HEK293T (cell line): Measurements from ENCODE around the gene MED16.

ENCODE experiments used
- ARNT ChIP-seq: fragments of 450-650 bp; IDR thresholded peaks from 2 replicates; pipeline ENCODE4 v1.6.1; 2017; ENCODE audit warnings: mild to moderate bottlenecking
- BHLHE40 ChIP-seq: fragments of 450-650 bp; IDR thresholded peaks from 2 replicates; pipeline ENCODE4 v1.6.1; 2016; ENCODE audit warnings: mild to moderate bottlenecking, moderate library complexity, borderline replicate concordance
- CTBP1 ChIP-seq: fragments of 450-650 bp; IDR thresholded peaks from 2 replicates; pipeline ENCODE4 v1.6.1; 2016; ENCODE audit warnings: borderline replicate concordance
- ELF4 ChIP-seq: fragments of 450-650 bp; IDR thresholded peaks from 2 replicates; pipeline ENCODE4 v1.6.1; 2017; ENCODE audit warnings: antibody characterized with exemption
- FOXA1 ChIP-seq: fragments of 450-650 bp; IDR thresholded peaks from 2 replicates; pipeline ENCODE4 v1.6.1; 2016; ENCODE audit warnings: mild to moderate bottlenecking
- FOXK2 ChIP-seq: fragments of 450-650 bp; IDR thresholded peaks from 2 replicates; pipeline ENCODE4 v1.6.1; 2016; ENCODE audit warnings: mild to moderate bottlenecking
- FOXM1 ChIP-seq: fragments of 450-650 bp; IDR thresholded peaks from 2 replicates; pipeline ENCODE4 v1.6.1; 2017; ENCODE audit warnings: mild to moderate bottlenecking, borderline replicate concordance
- HDGF ChIP-seq: fragments of 450-650 bp; IDR thresholded peaks from 2 replicates; pipeline ENCODE4 v1.6.1; 2017; ENCODE audit warnings: antibody characterized with exemption, borderline replicate concordance
- L3MBTL2 ChIP-seq: fragments of 450-650 bp; conservative IDR thresholded peaks from 2 replicates; pipeline ENCODE4 v1.6.1; 2016; ENCODE audit warnings: mild to moderate bottlenecking
- LEF1 ChIP-seq: fragments of 450-650 bp; IDR thresholded peaks from 2 replicates; pipeline ENCODE4 v1.6.1; 2017; ENCODE audit warnings: mild to moderate bottlenecking, borderline replicate concordance
- NFRKB ChIP-seq: fragments of 450-650 bp; IDR thresholded peaks from 2 replicates; pipeline ENCODE4 v1.6.1; 2016; ENCODE audit warnings: mild to moderate bottlenecking, moderate library complexity
- SP1 ChIP-seq: fragments of 450-650 bp; IDR thresholded peaks from 2 replicates; pipeline ENCODE4 v1.6.1; 2017
- SUZ12 ChIP-seq: fragments of 450-650 bp; IDR thresholded peaks from 2 replicates; pipeline ENCODE4 v1.6.1; 2016; ENCODE audit warnings: mild to moderate bottlenecking
- ZNF384 ChIP-seq: fragments of 450-650 bp; IDR thresholded peaks from 2 replicates; pipeline ENCODE4 v1.6.1; 2016

GRCh38 chr19:936175-936546 lies 43.2 kb upstream of the MED16 start:
- TF ChIP-seq L3MBTL2 (no peak), SP1 (no peak), FOXK2 (no peak), BHLHE40 (no peak), SUZ12 (no peak), FOXA1 (no peak), NFRKB (no peak), ZNF384 (no peak), FOXM1 (no peak), LEF1 (no peak), CTBP1 (no peak), ELF4 (no peak), HDGF (no peak), ARNT (no peak)
